Activated CD4-positive, alpha-beta T cell treated with anti-CD3 and anti-CD28 coated beads for 36 hours (primary cell): ENCODE data around the gene POU4F2. TPM values are rescaled to one million over a fixed set of nuclear protein-coding genes. Genes with fewer than 3 reads are reported as not detected.
"Not testable (repeated sequence)": the region's sequence is repeated elsewhere in the genome, so short reads cannot be mapped to it uniquely, and the experiment has no call there.

Experiments
- ATAC-seq: fragments of 200-7000 bp; cut with Tn5 transposase; one replicate; pipeline ENCODE4 v1.10.0; 2021; ENCODE audit warnings: mild to moderate bottlenecking, moderate library complexity
- CTCF ChIA-PET: fragments of 350-600 bp; sonication (Branson Sonifier 250); formaldehyde crosslinking; loops from one replicate; lab custom pipeline; 2021; ENCODE audit warnings: antibody characterized with exemption; lab: Charles Lee
- POLR2A ChIA-PET: fragments of 350-600 bp; sonication (Branson Sonifier 250); formaldehyde crosslinking; loops from one replicate; lab custom pipeline; 2021; ENCODE audit warnings: antibody characterized with exemption, inconsistent platforms; lab: Charles Lee
- DNase-seq: peaks from one replicate; pipeline ENCODE4 v3.0.0-alpha.2; 2020
- H3K27ac Mint-ChIP-seq: one replicate; pipeline ENCODE4 v1.8.0; 2021; ENCODE audit warnings: mixed read lengths
- H3K27me3 Mint-ChIP-seq: one replicate; pipeline ENCODE4 v1.8.0; 2021; ENCODE audit warnings: mixed read lengths
- H3K36me3 Mint-ChIP-seq: one replicate; pipeline ENCODE4 v1.8.0; 2021; ENCODE audit warnings: low read depth, mixed read lengths
- H3K4me1 Mint-ChIP-seq: one replicate; pipeline ENCODE4 v1.8.0; 2021; ENCODE audit warnings: mixed read lengths
- H3K4me3 Mint-ChIP-seq: one replicate; pipeline ENCODE4 v1.8.0; 2021; ENCODE audit warnings: mild to moderate bottlenecking, moderate library complexity, mixed read lengths
- H3K9me3 Mint-ChIP-seq: one replicate; pipeline ENCODE4 v1.8.0; 2021; ENCODE audit warnings: low read depth, mixed read lengths
- intact Hi-C, 2 experiments: fragments of 100-400 bp; cut with DNase I in 1 of 2; cut with micrococcal nuclease in 1 of 2; formaldehyde crosslinking; loops; one replicate each; pipeline versions ENCODE4 v1.14.2 to v1.15.1; 2022 to 2024; cut with DNase I, micrococcal nuclease
- total RNA-seq, 2 experiments: library from RNA; stranded (reverse); gene quantifications; one replicate each; pipeline ENCODE4 v1.2.3, GENCODE V29; 2021

The POU4F2 gene
- total RNA-seq, 2 experiments from 2014 or later: not detected

DNA sequence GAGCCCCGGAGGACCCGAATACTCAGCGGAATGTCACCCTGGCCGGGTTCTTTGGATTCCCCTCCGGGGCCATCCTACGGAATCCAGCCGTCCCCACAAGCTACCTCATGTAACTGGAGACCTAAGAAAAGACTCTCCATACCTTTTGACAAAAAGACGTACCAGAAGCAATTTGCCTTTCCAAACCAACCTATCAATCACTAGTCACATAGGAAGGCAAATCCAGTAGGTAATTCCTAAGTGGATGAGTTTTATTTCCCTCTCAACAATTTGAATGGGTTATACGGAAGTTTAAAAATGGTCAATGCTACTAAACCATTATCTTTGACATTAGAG is 16.8 kb downstream of the POU4F2 start:
- intact Hi-C loops: loop anchor here in 1 of 2 experiments (2.0 kb wide), 1 partner anchor 19 kb away; no protein-coding TSS in a partner anchor
- Mint-ChIP-seq H3K4me1 (peaks cover 11% of the 10 kb centered on the region), H3K9me3 (no peaks in the 10 kb centered on the region), H3K36me3 (no peaks in the 10 kb centered on the region), H3K4me3 (peak overlapping the region; percentile 17), H3K27me3 (peaks cover 65% of the 10 kb centered on the region), H3K27ac (no peak overlapping the region)
- ATAC-seq: no peak
- ChIA-PET CTCF (no interaction called here), POLR2A (no interaction called here)
- no peak for DNase-seq

GRCh38 chr4:146661367-146661766 is 22.7 kb downstream of the POU4F2 start:
- Mint-ChIP-seq H3K9me3 (no peaks in the 10 kb centered on the region), H3K36me3 (no peaks in the 10 kb centered on the region), H3K27ac (no peak overlapping the region), H3K27me3 (peaks cover 21% of the 10 kb centered on the region), H3K4me1 (no peaks in the 10 kb centered on the region), H3K4me3 (no peak overlapping the region)
- DNase-seq (no peak), ATAC-seq (no peak)
- ChIA-PET CTCF (no interaction called here), POLR2A (no interaction called here)
- intact Hi-C loops: no loop called here

- H3K4me1 Mint-ChIP-seq, H3K27me3 Mint-ChIP-seq, POLR2A ChIA-PET, CTCF ChIA-PET, DNase-seq, H3K9me3 Mint-ChIP-seq, H3K36me3 Mint-ChIP-seq, ATAC-seq, H3K27ac Mint-ChIP-seq, intact Hi-C loops, H3K4me3 Mint-ChIP-seq: not testable (repeated sequence)
These were observed 25.2 kb downstream of the POU4F2 start for GRCh38 chr4:146663968-146664311.

GRCh38 chr4:146674829-146675570 is 36.3 kb downstream of the POU4F2 start:
- Mint-ChIP-seq H3K27ac (no peak overlapping the region), H3K4me3 (no peak overlapping the region), H3K36me3 (no peaks in the 10 kb centered on the region), H3K9me3 (no peaks in the 10 kb centered on the region), H3K27me3 (peaks cover 2% of the 10 kb centered on the region), H3K4me1 (no peaks in the 10 kb centered on the region)
- no peak for DNase-seq
- no peak for ATAC-seq
- ChIA-PET POLR2A (no interaction called here), CTCF (no interaction called here)
- intact Hi-C loops: no loop called here

Other genes with a start within 250 kb of the POU4F2 start
- 10 to 100 TPM; 16.5 to 19.2 TPM for gene SLC10A7, start 117.0 kb upstream of the POU4F2 start, total RNA-seq